Vagina (tissue), 2 donors: Measurements from ENCODE around the gene SMTNL2. TPM values are rescaled to one million over a fixed set of nuclear protein-coding genes. Genes with fewer than 3 reads are reported as not detected.
"Not testable (repeated sequence)": the region's sequence is repeated elsewhere in the genome, so short reads cannot be mapped to it uniquely, and the experiment has no call there.

ENCODE experiments used
- DNase-seq, 2 donors: peaks; one replicate each; pipeline ENCODE4 v3.0.0-alpha.2; 2017; ENCODE audit errors: extremely low spot score in 2 of 2
- H3K27ac ChIP-seq: fragments of 200-600 bp; sonication (generic); one replicate; pipeline ENCODE4 v1.5.1; 2019
- H3K27me3 ChIP-seq: fragments of 200-600 bp; sonication (generic); one replicate; pipeline ENCODE4 v1.5.1; 2019
- H3K36me3 ChIP-seq, 2 donors: fragments of 200-600 bp; sonication (generic); one replicate each; pipeline ENCODE4 v1.5.1; 2017 to 2019
- H3K4me1 ChIP-seq: fragments of 200-600 bp; sonication (generic); one replicate; pipeline ENCODE4 v1.5.1; 2019
- H3K4me3 ChIP-seq, 2 donors: fragments of 200-600 bp; sonication (generic); 1 replicate in 1 of 2; 2 replicates in 1 of 2; pipeline ENCODE4 v1.5.1; 2016 to 2019
- H3K9me3 ChIP-seq: fragments of 200-600 bp; sonication (generic); one replicate; pipeline ENCODE4 v1.5.1; 2019
- CTCF ChIP-seq, 3 experiments: fragments of 450-650 bp in 2 of 3; fragments of 200-600 bp in 1 of 3; sonication (generic) in 1 of 3; IDR thresholded peaks; one replicate each; pipeline ENCODE4 v1.5.1; 2017 to 2019; ENCODE audit warnings: antibody characterized with exemption in 3 of 3, mild to moderate bottlenecking in 2 of 3, moderate library complexity in 2 of 3
- POLR2A ChIP-seq, 2 donors: fragments of 450-650 bp; IDR thresholded peaks; one replicate each; pipeline ENCODE4 v1.6.1; 2017; ENCODE audit warnings: antibody characterized with exemption in 2 of 2, mild to moderate bottlenecking in 2 of 2, moderate library complexity in 2 of 2
- POLR2AphosphoS5 ChIP-seq, 2 donors: sonication (generic); formaldehyde crosslinking; IDR thresholded peaks; one replicate each; pipeline ENCODE4 v1.9.0; 2017; ENCODE audit warnings: antibody characterized with exemption in 2 of 2, mild to moderate bottlenecking in 2 of 2, low read depth in 1 of 2; ENCODE audit not compliant: insufficient read depth in 1 of 2
- intact Hi-C: fragments of 100-400 bp; cut with DNase I; formaldehyde crosslinking; loops from one replicate; pipeline ENCODE4 v1.15.1; 2023
- total RNA-seq: library from RNA; depleted of rRNA; stranded (reverse); fragments of >200 nt; gene quantifications from one replicate; pipeline ENCODE4 v1.2.3, GENCODE V29; 2016

The SMTNL2 gene
- total RNA-seq, 1 donor from 2014 or later = 2.5 TPM

DNA sequence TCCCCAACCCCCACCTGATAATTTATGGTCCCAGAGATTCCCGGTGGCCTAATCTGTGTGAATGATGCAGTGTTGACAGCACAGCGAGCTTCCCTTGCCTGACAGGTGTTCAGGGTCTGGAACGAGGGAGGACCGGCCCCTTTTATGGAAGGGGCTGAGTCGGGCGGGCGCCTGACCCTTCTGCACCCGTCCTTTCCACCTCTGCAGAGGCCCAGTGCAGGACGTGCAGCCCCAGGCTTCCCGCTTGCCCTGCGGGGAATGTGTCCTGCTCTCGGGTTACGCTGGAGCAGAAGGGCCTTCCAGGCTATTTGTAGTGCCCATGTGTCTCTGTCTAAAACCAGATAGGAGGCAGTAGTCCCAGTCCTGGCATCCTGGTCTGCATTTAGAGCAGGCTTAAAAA, 16.2 kb downstream of the SMTNL2 start:
- TF ChIP-seq CTCF (IDR thresholded peaks at IDR 0.05) (no peak), POLR2AphosphoS5 (IDR thresholded peaks at IDR 0.05; ENCODE audit: insufficient read depth in 1 of 2, low read depth in 1 of 2) (no peak), POLR2A (IDR thresholded peaks at IDR 0.05) (no peak)
- Histone ChIP-seq H3K4me1 (peaks cover 32% of the 10 kb centered on the region), H3K27ac (peak overlapping the region; percentile 83), H3K9me3 (no peaks in the 10 kb centered on the region), H3K36me3 (no peaks in the 10 kb centered on the region), H3K4me3 (no peak overlapping the region), H3K27me3 (no peaks in the 10 kb centered on the region)
- no peak for DNase-seq
- intact Hi-C loops = no loop called here

DNA sequence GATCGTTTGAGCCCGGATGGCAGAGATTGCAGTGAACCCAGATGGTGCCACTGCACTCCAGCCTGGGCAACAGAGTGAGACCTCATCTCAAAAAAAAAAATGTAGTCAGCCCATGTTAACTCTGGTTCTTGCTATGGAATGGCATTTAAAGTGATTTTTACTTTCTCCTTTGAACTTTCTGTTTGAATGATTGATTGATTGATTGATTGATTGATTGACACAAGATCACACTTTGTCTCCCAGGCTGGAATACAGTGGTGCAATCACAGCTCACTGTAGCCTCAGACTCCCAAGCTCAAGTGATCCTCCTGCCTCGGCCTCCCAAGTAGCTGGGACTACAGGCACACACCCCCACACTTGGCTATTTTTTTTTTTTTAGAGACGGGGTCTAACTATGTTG, 17.0 kb downstream of the SMTNL2 start:
- intact Hi-C loops = no loop called here
- Histone ChIP-seq H3K27me3 (no peaks in the 10 kb centered on the region), H3K36me3 (no peaks in the 10 kb centered on the region), H3K9me3 (no peaks in the 10 kb centered on the region), H3K4me1 (peaks cover 34% of the 10 kb centered on the region), H3K4me3 (no peak overlapping the region), H3K27ac (no peak overlapping the region)
- DNase-seq = no peak
- TF ChIP-seq POLR2A (IDR thresholded peaks at IDR 0.05) = no peak
- TF ChIP-seq CTCF (IDR thresholded peaks at IDR 0.05) = no peak
- no peak for TF ChIP-seq POLR2AphosphoS5 (IDR thresholded peaks at IDR 0.05; ENCODE audit: insufficient read depth in 1 of 2, low read depth in 1 of 2)

- no peak for DNase-seq
- Histone ChIP-seq H3K9me3 (no peaks in the 10 kb centered on the region), H3K36me3 (no peaks in the 10 kb centered on the region), H3K27me3 (no peaks in the 10 kb centered on the region), H3K27ac (no peak overlapping the region), H3K4me3 (no peak overlapping the region), H3K4me1 (peaks cover 40% of the 10 kb centered on the region)
- intact Hi-C loops = no loop called here
- no peak for TF ChIP-seq CTCF (IDR thresholded peaks at IDR 0.05)
- TF ChIP-seq POLR2AphosphoS5 (IDR thresholded peaks at IDR 0.05; ENCODE audit: insufficient read depth in 1 of 2, low read depth in 1 of 2) = no peak
- TF ChIP-seq POLR2A (IDR thresholded peaks at IDR 0.05) = no peak
These were observed 17.7 kb downstream of the SMTNL2 start for GRCh38 chr17:4602041-4602440.

- peaks cover 40% of the 10 kb centered on the region for H3K4me1 ChIP-seq
- H3K9me3 ChIP-seq = no peaks in the 10 kb centered on the region
- no peak overlapping the region for H3K4me3 ChIP-seq
- no peaks in the 10 kb centered on the region for H3K36me3 ChIP-seq
- intact Hi-C loops = no loop called here
- no peak for DNase-seq
- H3K27me3 ChIP-seq = no peaks in the 10 kb centered on the region
- H3K27ac ChIP-seq = peak overlapping the region; percentile 74
- TF ChIP-seq CTCF (IDR thresholded peaks at IDR 0.05) = no peak
- no peak for TF ChIP-seq POLR2A (IDR thresholded peaks at IDR 0.05)
- peak; percentile 7 to 42 for TF ChIP-seq POLR2AphosphoS5 (IDR thresholded peaks at IDR 0.05; ENCODE audit: insufficient read depth in 1 of 2, low read depth in 1 of 2)
These were observed 19.8 kb downstream of the SMTNL2 start for GRCh38 chr17:4604111-4604644.

GRCh38 chr17:4604736-4605135, 20.4 kb downstream of the SMTNL2 start:
- DNase-seq, H3K4me3 ChIP-seq, H3K27me3 ChIP-seq, H3K36me3 ChIP-seq, H3K9me3 ChIP-seq, intact Hi-C loops: not testable (repeated sequence)
- Histone ChIP-seq H3K27ac (peak overlapping the region; percentile 74), H3K4me1 (peaks cover 35% of the 10 kb centered on the region)
